C4-2B (cell line): Measurements from ENCODE around the gene CNTN6.

Source experiments
- ZFX ChIP-seq: fragments of 450-650 bp; IDR thresholded peaks from 2 replicates; pipeline ENCODE4 v1.6.1; 2017
- TF ChIP-seq, protein P1 (sequence below): fragments of 450-650 bp; conservative IDR thresholded peaks from 2 replicates; pipeline ENCODE4 v1.5.1; 2017; ENCODE audit warnings: mild to moderate bottlenecking

DNA sequence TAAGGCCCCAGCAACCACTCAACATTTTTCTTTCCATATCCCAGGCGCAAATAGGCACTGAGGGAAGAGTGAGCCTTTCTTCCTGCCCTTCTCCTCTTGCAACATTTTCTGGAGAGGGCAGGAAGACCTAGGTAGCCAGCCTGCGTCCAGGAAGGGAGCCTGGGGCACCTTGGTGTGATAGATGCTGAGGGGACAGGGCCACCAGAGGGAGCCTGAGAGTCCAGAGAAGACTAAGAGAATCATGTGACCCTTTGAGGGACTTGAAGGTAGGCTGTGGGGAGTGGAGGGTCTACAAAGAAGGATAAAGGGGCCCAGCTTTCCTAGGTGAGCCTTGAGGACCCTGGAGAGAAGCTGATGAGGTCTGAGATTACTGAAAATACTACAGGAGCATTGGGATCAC, 346.6 kb downstream of the CNTN6 start:
- TF ChIP-seq, protein P1, sequence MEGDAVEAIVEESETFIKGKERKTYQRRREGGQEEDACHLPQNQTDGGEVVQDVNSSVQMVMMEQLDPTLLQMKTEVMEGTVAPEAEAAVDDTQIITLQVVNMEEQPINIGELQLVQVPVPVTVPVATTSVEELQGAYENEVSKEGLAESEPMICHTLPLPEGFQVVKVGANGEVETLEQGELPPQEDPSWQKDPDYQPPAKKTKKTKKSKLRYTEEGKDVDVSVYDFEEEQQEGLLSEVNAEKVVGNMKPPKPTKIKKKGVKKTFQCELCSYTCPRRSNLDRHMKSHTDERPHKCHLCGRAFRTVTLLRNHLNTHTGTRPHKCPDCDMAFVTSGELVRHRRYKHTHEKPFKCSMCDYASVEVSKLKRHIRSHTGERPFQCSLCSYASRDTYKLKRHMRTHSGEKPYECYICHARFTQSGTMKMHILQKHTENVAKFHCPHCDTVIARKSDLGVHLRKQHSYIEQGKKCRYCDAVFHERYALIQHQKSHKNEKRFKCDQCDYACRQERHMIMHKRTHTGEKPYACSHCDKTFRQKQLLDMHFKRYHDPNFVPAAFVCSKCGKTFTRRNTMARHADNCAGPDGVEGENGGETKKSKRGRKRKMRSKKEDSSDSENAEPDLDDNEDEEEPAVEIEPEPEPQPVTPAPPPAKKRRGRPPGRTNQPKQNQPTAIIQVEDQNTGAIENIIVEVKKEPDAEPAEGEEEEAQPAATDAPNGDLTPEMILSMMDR, result peak; percentile 60
- no peak for TF ChIP-seq ZFX
